A549 (cell line): ENCODE results near the gene BLMH. TPM values are rescaled to one million over a fixed set of nuclear protein-coding genes. Genes with fewer than 3 reads are reported as not detected.

ENCODE experiments used
- ATAC-seq, 2 experiments: fragments of 200-7000 bp in 1 of 2; fragments of >200 bp in 1 of 2; cut with Nextera tagmentation in 1 of 2; cut with Tn5 transposase in 1 of 2; 3 replicates each; pipeline versions ENCODE4 v1.8.0 to v1.9.1; 2018 to 2020; ENCODE audit warnings: mild to moderate bottlenecking in 1 of 2, moderate library complexity in 1 of 2
- CTCF ChIA-PET: fragments of 300-600 bp; sonication (Branson Sonifier 250); formaldehyde crosslinking; extraction: SDS; loops from one replicate; lab custom pipeline; 2021; ENCODE audit warnings: antibody characterized with exemption, inconsistent platforms; lab: Yijun Ruan, JAX
- POLR2A ChIA-PET: fragments of 350-600 bp; formaldehyde crosslinking; extraction: SDS; loops from one replicate; lab custom pipeline; 2021; ENCODE audit warnings: antibody characterized with exemption, inconsistent platforms; lab: Yijun Ruan, JAX
- DNase-seq, 2 experiments: peaks; one replicate each; pipeline versions ENCODE4 v3.0.0 to v3.0.0-alpha.2; 2011 to 2016; ENCODE audit warnings: low read depth in 1 of 2, low spot score in 1 of 2
- FAIRE-seq: peaks from 2 replicates; lab custom pipeline; 2011; peaks lifted over from hg19 to GRCh38; lab: Jason Lieb, UNC
- H3K27ac ChIP-seq, 2 experiments: fragments of >200 bp; sonication (Bioruptor Twin); formaldehyde crosslinking; 3 replicates each; pipeline ENCODE4 v1.5.1; 2016 to 2017
- H3K4me1 ChIP-seq: fragments of >200 bp; sonication (Bioruptor Twin); formaldehyde crosslinking; 3 replicates; pipeline ENCODE4 v1.6.1; 2016
- H3K4me2 ChIP-seq: fragments of >200 bp; sonication (Bioruptor Twin); formaldehyde crosslinking; 3 replicates; pipeline ENCODE4 v1.6.1; 2016
- H3K4me3 ChIP-seq: fragments of >200 bp; sonication (Bioruptor Twin); formaldehyde crosslinking; 3 replicates; pipeline ENCODE4 v1.5.1; 2016
- H3K9me3 ChIP-seq: fragments of >200 bp; sonication (Bioruptor Twin); formaldehyde crosslinking; 3 replicates; pipeline ENCODE4 v1.6.1; 2016
- ATOH8 ChIP-seq: fragments of 250-450 bp; sonication (Bioruptor Pico); IDR thresholded peaks from 2 replicates; pipeline ENCODE4 v1.5.0; 2020; ENCODE audit warnings: low read depth, mild to moderate bottlenecking, moderate library complexity
- CBX2 ChIP-seq: fragments of 200-600 bp; sonication (generic); IDR thresholded peaks from 2 replicates; pipeline ENCODE4 v1.6.1; 2016; ENCODE audit warnings: low read depth, mild to moderate bottlenecking, borderline replicate concordance
- CEBPB ChIP-seq, 2 experiments: fragments of >200 bp in 1 of 2; sonication (Bioruptor Twin) in 1 of 2; formaldehyde crosslinking in 1 of 2; IDR thresholded peaks; 2 replicates each; pipeline ENCODE4 v1.6.1; 2012 to 2016
- EP300 ChIP-seq, 2 experiments: fragments of >200 bp; sonication (Bioruptor Twin); formaldehyde crosslinking; IDR thresholded peaks; 2 replicates in 1 of 2; 3 replicates in 1 of 2; pipeline ENCODE4 v1.6.1; 2016 to 2017
- ESRRA ChIP-seq: fragments of 150-350 bp; IDR thresholded peaks from 2 replicates; pipeline ENCODE4 v1.6.1; 2014; ENCODE audit warnings: mild to moderate bottlenecking, low read length, borderline replicate concordance
- FOSB ChIP-seq: fragments of 250-450 bp; sonication (Bioruptor Pico); IDR thresholded peaks from 2 replicates; pipeline ENCODE4 v1.5.0; 2020; ENCODE audit warnings: mild to moderate bottlenecking, moderate library complexity
- GATA3 ChIP-seq: IDR thresholded peaks from 2 replicates; pipeline ENCODE4 v1.6.1; 2012; ENCODE audit warnings: borderline replicate concordance
- HES2 ChIP-seq: fragments of >200 bp; sonication (Bioruptor Twin); formaldehyde crosslinking; IDR thresholded peaks from 2 replicates; pipeline ENCODE4 v1.6.1; 2016
- HEYL ChIP-seq: fragments of 250-450 bp; sonication (Bioruptor Pico); IDR thresholded peaks from 2 replicates; pipeline ENCODE4 v1.8.0; 2021; ENCODE audit warnings: mild to moderate bottlenecking, moderate library complexity
- HMGXB4 ChIP-seq: fragments of 250-450 bp; sonication (Bioruptor Pico); IDR thresholded peaks from 2 replicates; pipeline ENCODE4 v1.5.0; 2021; ENCODE audit warnings: mild to moderate bottlenecking, moderate library complexity, borderline replicate concordance
- HOXA7 ChIP-seq: fragments of 250-450 bp; sonication (Bioruptor Pico); IDR thresholded peaks from 2 replicates; pipeline ENCODE4 v1.5.0; 2020; ENCODE audit warnings: mild to moderate bottlenecking, moderate library complexity
- JUN ChIP-seq, 2 experiments: fragments of >200 bp; sonication (Bioruptor Twin); formaldehyde crosslinking; IDR thresholded peaks; 2 replicates in 1 of 2; 3 replicates in 1 of 2; pipeline ENCODE4 v1.6.1; 2016 to 2017
- KDM1A ChIP-seq: fragments of 200-600 bp; sonication (generic); IDR thresholded peaks from 2 replicates; pipeline ENCODE4 v1.6.1; 2016; ENCODE audit warnings: low read depth, mild to moderate bottlenecking
- MAFK ChIP-seq: fragments of 450-650 bp; IDR thresholded peaks from 2 replicates; pipeline ENCODE4 v1.6.1; 2014; ENCODE audit not compliant: partially characterized antibody
- MAZ ChIP-seq: fragments of 150-350 bp; IDR thresholded peaks from 2 replicates; pipeline ENCODE4 v1.6.1; 2014; ENCODE audit warnings: antibody characterized with exemption, low read depth, low read length, borderline replicate concordance
- NFE2L2 ChIP-seq: fragments of 150-350 bp; conservative IDR thresholded peaks from 2 replicates; pipeline ENCODE4 v1.6.1; 2014; ENCODE audit warnings: low read length
- NPAS2 ChIP-seq: fragments of 250-450 bp; sonication (Bioruptor Pico); IDR thresholded peaks from 2 replicates; pipeline ENCODE4 v1.8.0; 2022; ENCODE audit warnings: mild to moderate bottlenecking, moderate library complexity, borderline replicate concordance
- PHF8 ChIP-seq: fragments of 200-600 bp; sonication (generic); IDR thresholded peaks from 2 replicates; pipeline ENCODE4 v1.6.1; 2016; ENCODE audit warnings: low read depth, mild to moderate bottlenecking, antibody characterized with exemption, moderate library complexity, borderline replicate concordance
- RARB ChIP-seq: fragments of 250-450 bp; sonication (Bioruptor Pico); IDR thresholded peaks from 2 replicates; pipeline ENCODE4 v1.8.0; 2021; ENCODE audit warnings: mild to moderate bottlenecking, moderate library complexity
- RFX5 ChIP-seq: fragments of 450-650 bp; IDR thresholded peaks from 2 replicates; pipeline ENCODE4 v1.7.1; 2014; ENCODE audit warnings: antibody characterized with exemption, mild to moderate bottlenecking, moderate library complexity
- RNF2 ChIP-seq: fragments of 200-600 bp; sonication (generic); IDR thresholded peaks from 2 replicates; pipeline ENCODE4 v1.6.1; 2016; ENCODE audit warnings: low read depth, mild to moderate bottlenecking, antibody characterized with exemption, moderate library complexity, borderline replicate concordance
- SMC3 ChIP-seq: fragments of >200 bp; sonication (Bioruptor Twin); formaldehyde crosslinking; IDR thresholded peaks from 3 replicates; pipeline ENCODE4 v1.6.1; 2018; ENCODE audit warnings: inconsistent platforms
- TFCP2L1 ChIP-seq: fragments of 250-450 bp; sonication (Bioruptor Pico); IDR thresholded peaks from 2 replicates; pipeline ENCODE4 v1.5.0; 2021; ENCODE audit warnings: mild to moderate bottlenecking
- ZNF302 ChIP-seq: fragments of 250-450 bp; sonication (Bioruptor Pico); IDR thresholded peaks from 2 replicates; pipeline ENCODE4 v1.9.0; 2021; ENCODE audit warnings: inconsistent platforms, mild to moderate bottlenecking, moderate library complexity
- ZSCAN20 ChIP-seq: fragments of 250-450 bp; sonication (Bioruptor Pico); IDR thresholded peaks from 2 replicates; pipeline ENCODE4 v1.8.0; 2022; ENCODE audit warnings: mild to moderate bottlenecking, moderate library complexity
- WGBS: methylation state at CpG from one replicate; pipeline ENCODE4 v1.1.6; 2017; ENCODE audit errors: missing lambda C conversion rate; 5-methylcytosine and 5-hydroxymethylcytosine counted together
- polyA plus RNA-seq, 4 experiments: library from polyadenylated mRNA; depleted of rRNA in 3 of 4; stranded (reverse); fragments of >200 nt; fragmentation: RNase III in 1 of 4; extraction: RNeasy Plus Mini Kit Qiagen cat#74134 plus additional on column Dnase treatment in 1 of 4; gene quantifications; 2 replicates in 3 of 4; 3 replicates in 1 of 4; pipeline ENCODE4 v1.2.3, GENCODE V29; 2011 to 2017

Gene BLMH
- polyA plus RNA-seq, 2 of the 4 experiments (the other 2 are of a cell fraction) = 38.5 to 66.4 TPM

- TF ChIP-seq MAFK (no peak), RFX5 (no peak), KDM1A (no peak), ATOH8 (no peak), NPAS2 (CRISPR knock-in tag) (no peak), HOXA7 (CRISPR knock-in tag) (no peak), HES2 (no peak)
- TF ChIP-seq, all 56 proteins: peak for 0
Observed at GRCh38 chr17:30222721-30223175, 69.0 kb downstream of the BLMH start (continued).

- H3K4me3 ChIP-seq = no peak overlapping the region
- no peak overlapping the region for H3K4me2 ChIP-seq
- ChIA-PET CTCF (interaction anchor here (0.7 to 7.6 kb wide), 6 partner anchors 9 to 117 kb away, joined by 3 to 53 read pairs (median 6); partner anchors contain the start of gene SLC6A4), POLR2A (no interaction called here)
- no peaks in the 10 kb centered on the region for H3K4me1 ChIP-seq
- FAIRE-seq (no peak), ATAC-seq (no peak), DNase-seq (no peak)
- H3K9me3 ChIP-seq = no peaks in the 10 kb centered on the region
- WGBS = 59% methylated on average over 4 of the region's 4 CpGs
- no peak overlapping the region for H3K27ac ChIP-seq
- no peak for TF ChIP-seq GATA3
- TF ChIP-seq ESRRA = no peak
- no peak for TF ChIP-seq RARB
- no peak for TF ChIP-seq HES2
- TF ChIP-seq HEYL = no peak
- TF ChIP-seq ZNF302 = no peak
- no peak for TF ChIP-seq PHF8
- TF ChIP-seq EP300 (IDR thresholded peaks at IDR 0.05) = no peak
- TF ChIP-seq RNF2 = no peak
- TF ChIP-seq SMC3 = no peak
- no peak for TF ChIP-seq TFCP2L1
- TF ChIP-seq ZSCAN20 (CRISPR knock-in tag) = no peak
- TF ChIP-seq NPAS2 (CRISPR knock-in tag) = no peak
- no peak for TF ChIP-seq CEBPB (IDR thresholded peaks at IDR 0.05)
Observed at GRCh38 chr17:30222251-30222650, 69.5 kb downstream of the BLMH start.

GRCh38 chr17:30221346-30221745, 70.4 kb downstream of the BLMH start:
- ChIA-PET POLR2A (no interaction called here), CTCF (interaction anchor here (0.6 to 7.6 kb wide), 5 partner anchors 15 to 290 kb away, joined by 3 to 53 read pairs (median 3); partner anchors contain the start of gene SLC6A4)
- Histone ChIP-seq H3K9me3 (no peaks in the 10 kb centered on the region), H3K4me1 (no peaks in the 10 kb centered on the region), H3K4me3 (no peak overlapping the region), H3K27ac (no peak overlapping the region), H3K4me2 (no peak overlapping the region)
- FAIRE-seq (no peak), DNase-seq (no peak), ATAC-seq (no peak)
- no peak for TF ChIP-seq NFE2L2
- no peak for TF ChIP-seq FOSB
- TF ChIP-seq JUN (IDR thresholded peaks at IDR 0.05) = no peak
- no peak for TF ChIP-seq GATA3
- no peak for TF ChIP-seq CBX2
- TF ChIP-seq MAZ = no peak
- no peak for TF ChIP-seq ZNF302
- no peak for TF ChIP-seq RNF2
- no peak for TF ChIP-seq HMGXB4 (CRISPR knock-in tag)
- 66% methylated on average over 6 of the region's 10 CpGs for WGBS
